GM19099 (cell line): ENCODE results near the gene NIPAL4.

ENCODE experiments used
- POLR2A ChIP-seq: IDR thresholded peaks from 3 replicates; pipeline ENCODE4 v1.6.1; 2011; ENCODE audit warnings: low read depth; ENCODE audit not compliant: insufficient read length; ENCODE audit errors: extremely low read depth

The NIPAL4 gene

GRCh38 chr5:157477814-157478494 is 17.9 kb downstream of the NIPAL4 start:
- TF ChIP-seq POLR2A, result no peak

- TF ChIP-seq POLR2A, result no peak
These were observed 18.7 kb downstream of the NIPAL4 start for GRCh38 chr5:157478726-157479125.

GRCh38 chr5:157479166-157479565 is 19.2 kb downstream of the NIPAL4 start:
- TF ChIP-seq POLR2A, result no peak

GRCh38 chr5:157479612-157480510 is 19.8 kb downstream of the NIPAL4 start:
- no peak for TF ChIP-seq POLR2A

- no peak for TF ChIP-seq POLR2A
These were observed 21.3 kb downstream of the NIPAL4 start for GRCh38 chr5:157481265-157481664.

- TF ChIP-seq POLR2A, result no peak
These were observed 21.7 kb downstream of the NIPAL4 start for GRCh38 chr5:157481666-157482065.

GRCh38 chr5:157484768-157485167 is 24.8 kb downstream of the NIPAL4 start:
- no peak for TF ChIP-seq POLR2A

- no peak for TF ChIP-seq POLR2A
These were observed 25.3 kb downstream of the NIPAL4 start for GRCh38 chr5:157485340-157485739.

- TF ChIP-seq POLR2A, result no peak
These were observed 25.8 kb downstream of the NIPAL4 start for GRCh38 chr5:157485811-157486210.

GRCh38 chr5:157486221-157486681 is 26.2 kb downstream of the NIPAL4 start:
- no peak for TF ChIP-seq POLR2A

- TF ChIP-seq POLR2A, result no peak
These were observed 26.8 kb downstream of the NIPAL4 start for GRCh38 chr5:157486861-157487260.

GRCh38 chr5:157487358-157487757 is 27.3 kb downstream of the NIPAL4 start:
- no peak for TF ChIP-seq POLR2A

- no peak for TF ChIP-seq POLR2A
These were observed 31.5 kb downstream of the NIPAL4 start for GRCh38 chr5:157491471-157491995.

- TF ChIP-seq POLR2A, result no peak
These were observed 32.9 kb downstream of the NIPAL4 start for GRCh38 chr5:157492886-157493285.

- TF ChIP-seq POLR2A, result no peak
These were observed 34.3 kb downstream of the NIPAL4 start for GRCh38 chr5:157494178-157494832.
